Vagina (tissue), 2 donors: Measurements from ENCODE around the gene AICDA. TPM values are rescaled to one million over a fixed set of nuclear protein-coding genes. Genes with fewer than 3 reads are reported as not detected.

Source experiments
- DNase-seq, 2 donors: peaks; one replicate each; pipeline ENCODE4 v3.0.0-alpha.2; 2017; ENCODE audit errors: extremely low spot score in 2 of 2
- H3K27ac ChIP-seq: fragments of 200-600 bp; sonication (generic); one replicate; pipeline ENCODE4 v1.5.1; 2019
- H3K27me3 ChIP-seq: fragments of 200-600 bp; sonication (generic); one replicate; pipeline ENCODE4 v1.5.1; 2019
- H3K36me3 ChIP-seq, 2 donors: fragments of 200-600 bp; sonication (generic); one replicate each; pipeline ENCODE4 v1.5.1; 2017 to 2019
- H3K4me1 ChIP-seq: fragments of 200-600 bp; sonication (generic); one replicate; pipeline ENCODE4 v1.5.1; 2019
- H3K4me3 ChIP-seq, 2 donors: fragments of 200-600 bp; sonication (generic); 1 replicate in 1 of 2; 2 replicates in 1 of 2; pipeline ENCODE4 v1.5.1; 2016 to 2019
- H3K9me3 ChIP-seq: fragments of 200-600 bp; sonication (generic); one replicate; pipeline ENCODE4 v1.5.1; 2019
- POLR2A ChIP-seq, 2 donors: fragments of 450-650 bp; IDR thresholded peaks; one replicate each; pipeline ENCODE4 v1.6.1; 2017; ENCODE audit warnings: antibody characterized with exemption in 2 of 2, mild to moderate bottlenecking in 2 of 2, moderate library complexity in 2 of 2
- POLR2AphosphoS5 ChIP-seq, 2 donors: sonication (generic); formaldehyde crosslinking; IDR thresholded peaks; one replicate each; pipeline ENCODE4 v1.9.0; 2017; ENCODE audit warnings: antibody characterized with exemption in 2 of 2, mild to moderate bottlenecking in 2 of 2, low read depth in 1 of 2; ENCODE audit not compliant: insufficient read depth in 1 of 2
- intact Hi-C: fragments of 100-400 bp; cut with DNase I; formaldehyde crosslinking; loops from one replicate; pipeline ENCODE4 v1.15.1; 2023
- total RNA-seq: library from RNA; depleted of rRNA; stranded (reverse); fragments of >200 nt; gene quantifications from one replicate; pipeline ENCODE4 v1.2.3, GENCODE V29; 2016
- TF ChIP-seq, protein P1 (sequence below), 3 experiments: fragments of 450-650 bp in 2 of 3; fragments of 200-600 bp in 1 of 3; sonication (generic) in 1 of 3; IDR thresholded peaks; one replicate each; pipeline ENCODE4 v1.5.1; 2017 to 2019; ENCODE audit warnings: antibody characterized with exemption in 3 of 3, mild to moderate bottlenecking in 2 of 3, moderate library complexity in 2 of 3

AICDA gene
- total RNA-seq, 1 donor from 2014 or later = not detected

- TF ChIP-seq POLR2AphosphoS5 (IDR thresholded peaks at IDR 0.05; ENCODE audit: insufficient read depth in 1 of 2, low read depth in 1 of 2) (no peak), POLR2A (IDR thresholded peaks at IDR 0.05) (no peak)
- TF ChIP-seq, protein P1, sequence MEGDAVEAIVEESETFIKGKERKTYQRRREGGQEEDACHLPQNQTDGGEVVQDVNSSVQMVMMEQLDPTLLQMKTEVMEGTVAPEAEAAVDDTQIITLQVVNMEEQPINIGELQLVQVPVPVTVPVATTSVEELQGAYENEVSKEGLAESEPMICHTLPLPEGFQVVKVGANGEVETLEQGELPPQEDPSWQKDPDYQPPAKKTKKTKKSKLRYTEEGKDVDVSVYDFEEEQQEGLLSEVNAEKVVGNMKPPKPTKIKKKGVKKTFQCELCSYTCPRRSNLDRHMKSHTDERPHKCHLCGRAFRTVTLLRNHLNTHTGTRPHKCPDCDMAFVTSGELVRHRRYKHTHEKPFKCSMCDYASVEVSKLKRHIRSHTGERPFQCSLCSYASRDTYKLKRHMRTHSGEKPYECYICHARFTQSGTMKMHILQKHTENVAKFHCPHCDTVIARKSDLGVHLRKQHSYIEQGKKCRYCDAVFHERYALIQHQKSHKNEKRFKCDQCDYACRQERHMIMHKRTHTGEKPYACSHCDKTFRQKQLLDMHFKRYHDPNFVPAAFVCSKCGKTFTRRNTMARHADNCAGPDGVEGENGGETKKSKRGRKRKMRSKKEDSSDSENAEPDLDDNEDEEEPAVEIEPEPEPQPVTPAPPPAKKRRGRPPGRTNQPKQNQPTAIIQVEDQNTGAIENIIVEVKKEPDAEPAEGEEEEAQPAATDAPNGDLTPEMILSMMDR (IDR thresholded peaks at IDR 0.05) = no peak
- Histone ChIP-seq H3K27me3 (no peaks in the 10 kb centered on the region), H3K36me3 (no peaks in the 10 kb centered on the region), H3K9me3 (no peaks in the 10 kb centered on the region), H3K27ac (no peak overlapping the region), H3K4me3 (no peak overlapping the region), H3K4me1 (no peaks in the 10 kb centered on the region)
- intact Hi-C loops = no loop called here
- DNase-seq = no peak
These were observed 8.8 kb downstream of the AICDA start for GRCh38 chr12:8603856-8604255.

GRCh38 chr12:8603286-8603685, 9.4 kb downstream of the AICDA start:
- Histone ChIP-seq H3K36me3 (no peaks in the 10 kb centered on the region), H3K4me3 (no peak overlapping the region), H3K4me1 (no peaks in the 10 kb centered on the region), H3K9me3 (no peaks in the 10 kb centered on the region), H3K27me3 (no peaks in the 10 kb centered on the region), H3K27ac (no peak overlapping the region)
- no peak for DNase-seq
- TF ChIP-seq, protein P1 (IDR thresholded peaks at IDR 0.05) = no peak
- no peak for TF ChIP-seq POLR2AphosphoS5 (IDR thresholded peaks at IDR 0.05; ENCODE audit: insufficient read depth in 1 of 2, low read depth in 1 of 2)
- no peak for TF ChIP-seq POLR2A (IDR thresholded peaks at IDR 0.05)
- intact Hi-C loops = no loop called here

DNA sequence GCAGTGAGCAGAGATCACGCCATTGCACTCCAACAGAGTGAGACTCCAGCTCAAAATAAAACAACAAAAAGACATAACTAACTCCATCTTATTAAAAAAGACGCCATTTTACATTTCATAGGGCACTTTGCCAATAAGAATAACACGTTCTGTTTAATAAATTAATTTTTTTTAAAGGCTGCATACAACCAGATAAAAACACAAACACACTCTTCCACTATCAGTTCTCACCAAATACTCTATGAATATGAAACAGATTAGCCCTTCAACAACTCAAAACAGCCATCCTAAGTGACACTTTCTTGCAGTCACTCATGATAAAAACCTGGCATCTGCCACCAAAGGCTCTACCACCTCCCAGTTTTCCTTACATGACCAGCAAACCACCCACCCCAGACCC, 16.1 kb downstream of the AICDA start:
- Histone ChIP-seq H3K27ac (no peak overlapping the region), H3K27me3 (no peaks in the 10 kb centered on the region), H3K9me3 (no peaks in the 10 kb centered on the region), H3K4me1 (no peaks in the 10 kb centered on the region), H3K4me3 (no peak overlapping the region), H3K36me3 (no peaks in the 10 kb centered on the region)
- intact Hi-C loops = no loop called here
- DNase-seq = no peak
- TF ChIP-seq POLR2A (IDR thresholded peaks at IDR 0.05) (no peak), POLR2AphosphoS5 (IDR thresholded peaks at IDR 0.05; ENCODE audit: insufficient read depth in 1 of 2, low read depth in 1 of 2) (no peak)
- TF ChIP-seq, protein P1 (IDR thresholded peaks at IDR 0.05) = no peak

DNA sequence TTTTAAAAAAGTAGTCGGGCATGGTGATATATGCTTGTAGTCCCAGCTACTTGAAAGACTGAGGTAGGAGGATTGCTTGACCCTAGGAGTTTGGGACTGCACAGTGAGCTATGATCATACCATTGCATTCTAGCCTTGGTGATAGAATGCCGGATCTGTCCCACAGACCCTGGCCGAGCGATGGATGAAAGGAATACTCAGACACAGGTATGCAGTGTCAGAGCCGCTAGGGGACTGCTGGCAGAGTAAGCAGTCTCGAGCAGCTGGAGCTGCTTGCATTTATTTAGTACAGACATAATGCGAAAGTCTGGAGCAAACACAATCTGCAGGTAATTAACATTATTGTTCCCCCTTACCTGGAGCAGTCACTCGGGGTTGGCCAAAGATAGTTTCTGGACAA, 18.6 kb downstream of the AICDA start:
- Histone ChIP-seq H3K4me1 (no peaks in the 10 kb centered on the region), H3K27ac (no peak overlapping the region), H3K36me3 (no peaks in the 10 kb centered on the region), H3K27me3 (no peaks in the 10 kb centered on the region), H3K9me3 (no peaks in the 10 kb centered on the region), H3K4me3 (no peak overlapping the region)
- DNase-seq = no peak
- intact Hi-C loops = no loop called here
- TF ChIP-seq, protein P1 (IDR thresholded peaks at IDR 0.05) = no peak
- no peak for TF ChIP-seq POLR2AphosphoS5 (IDR thresholded peaks at IDR 0.05; ENCODE audit: insufficient read depth in 1 of 2, low read depth in 1 of 2)

- Histone ChIP-seq H3K9me3 (no peaks in the 10 kb centered on the region), H3K4me1 (no peaks in the 10 kb centered on the region), H3K36me3 (no peaks in the 10 kb centered on the region), H3K4me3 (no peak overlapping the region), H3K27me3 (no peaks in the 10 kb centered on the region), H3K27ac (no peak overlapping the region)
- no peak for TF ChIP-seq POLR2A (IDR thresholded peaks at IDR 0.05)
- no peak for TF ChIP-seq POLR2AphosphoS5 (IDR thresholded peaks at IDR 0.05; ENCODE audit: insufficient read depth in 1 of 2, low read depth in 1 of 2)
- TF ChIP-seq, protein P1 (IDR thresholded peaks at IDR 0.05) = no peak
- intact Hi-C loops = no loop called here
- no peak for DNase-seq
These were observed 19.4 kb downstream of the AICDA start for GRCh38 chr12:8593246-8593645.
